HepG2 (cell line): ENCODE data around the gene SPATS2. TPM values are rescaled to one million over a fixed set of nuclear protein-coding genes. Genes with fewer than 3 reads are reported as not detected.

Experiments used
- ATAC-seq: fragments of 200-7000 bp; cut with Tn5 transposase; 3 replicates; pipeline ENCODE4 v1.9.1; 2020; ENCODE audit warnings: mild to moderate bottlenecking, moderate library complexity
- BruUV-seq: library from RNA; stranded (reverse); fragments of 400-500 nt; replicated peaks from 2 replicates; lab custom pipeline; 2021; lab: Mats Ljungman, UMichigan
- CTCF ChIA-PET: fragments of 300-600 bp; formaldehyde crosslinking; extraction: SDS; loops from one replicate; lab custom pipeline; 2021; ENCODE audit warnings: low total read pairs, inconsistent platforms, low intra/inter-chr PET ratio; lab: Yijun Ruan, JAX
- POLR2A ChIA-PET: fragments of 350-600 bp; sonication (Branson Sonifier 250); formaldehyde crosslinking; loops from one replicate; lab custom pipeline; 2020; ENCODE audit warnings: antibody characterized with exemption, inconsistent platforms; lab: Yijun Ruan, JAX
- DNase-seq: peaks from one replicate; pipeline ENCODE4 v3.0.0-alpha.2; 2015; ENCODE audit warnings: low spot score
- FAIRE-seq: peaks from 3 replicates; lab custom pipeline; 2011; peaks lifted over from hg19 to GRCh38; lab: Jason Lieb, UNC
- H2AFZ ChIP-seq: one replicate; pipeline ENCODE4 v1.6.1; 2011; ENCODE audit warnings: low read length, inconsistent platforms
- H3K27ac ChIP-seq: fragments of 300-600 bp; 3 replicates; pipeline ENCODE4 v1.8.0; 2011; ENCODE audit warnings: mixed run types, mild to moderate bottlenecking, mixed read lengths, low read length, inconsistent platforms; ENCODE audit not compliant: insufficient read depth; ENCODE audit errors: extremely low read length
- H3K27me3 ChIP-seq, 2 experiments: fragments of 200-600 bp in 1 of 2; 2 replicates in 1 of 2; 3 replicates in 1 of 2; pipeline versions ENCODE4 v1.6.0 to v1.8.0; 2011; ENCODE audit warnings: low read length in 2 of 2, mild to moderate bottlenecking in 2 of 2, moderate library complexity in 2 of 2, inconsistent platforms in 1 of 2; ENCODE audit not compliant: insufficient read depth in 2 of 2, control insufficient read depth in 1 of 2
- H3K36me3 ChIP-seq, 2 experiments: fragments of 200-600 bp in 1 of 2; replicated peaks in 1 of 2; 2 replicates in 1 of 2; 3 replicates in 1 of 2; pipeline versions ENCODE4 v1.5.1 to v1.8.0; 2011; ENCODE audit warnings: low read length in 2 of 2, inconsistent platforms in 1 of 2; ENCODE audit not compliant: insufficient read depth in 2 of 2, control insufficient read depth in 1 of 2
- H3K4me1 ChIP-seq: 2 replicates; pipeline ENCODE4 v1.5.1; 2012; ENCODE audit warnings: low read length, inconsistent platforms; ENCODE audit not compliant: insufficient read depth
- H3K4me2 ChIP-seq: 2 replicates; pipeline ENCODE4 v1.6.0; 2011; ENCODE audit warnings: low read depth, low read length, inconsistent platforms
- H3K4me3 ChIP-seq, 3 experiments: fragments of 200-600 bp in 1 of 3; sonication (generic), shearing (Covaris generic) in 1 of 3; replicated peaks in 1 of 3; 2 replicates each; pipeline ENCODE4 v1.5.1; 2011 to 2016; ENCODE audit warnings: low read length in 3 of 3, inconsistent platforms in 2 of 3, low read depth in 2 of 3, mild to moderate bottlenecking in 2 of 3, control low read depth in 1 of 3, mixed read lengths in 1 of 3; ENCODE audit not compliant: insufficient read depth in 1 of 3
- H3K79me2 ChIP-seq: one replicate; pipeline ENCODE4 v1.6.1; 2011; ENCODE audit warnings: low read length, inconsistent platforms; ENCODE audit not compliant: insufficient read depth
- H3K9ac ChIP-seq: 2 replicates; pipeline ENCODE4 v1.6.0; 2011; ENCODE audit warnings: mild to moderate bottlenecking, low read depth, low read length, inconsistent platforms; ENCODE audit not compliant: insufficient read depth
- H3K9me3 ChIP-seq: 2 replicates; pipeline ENCODE4 v1.5.1; 2012; ENCODE audit warnings: mild to moderate bottlenecking, low read length
- H4K20me1 ChIP-seq: 2 replicates; pipeline ENCODE4 v1.6.0; 2011; ENCODE audit warnings: inconsistent platforms, mild to moderate bottlenecking, low read length, moderate library complexity; ENCODE audit not compliant: insufficient read depth
- ARNTL ChIP-seq: sonication (generic); formaldehyde crosslinking; IDR thresholded peaks from 2 replicates; pipeline ENCODE4 v1.4.0; 2020; ENCODE audit warnings: mild to moderate bottlenecking, missing genetic modification reagents
- EED ChIP-seq: sonication (generic); formaldehyde crosslinking; IDR thresholded peaks from 2 replicates; pipeline ENCODE4 v1.5.0; 2020; ENCODE audit warnings: mild to moderate bottlenecking, missing genetic modification reagents
- FIP1L1 ChIP-seq: fragments of 200-400 bp; formaldehyde crosslinking; IDR thresholded peaks from 2 replicates; pipeline ENCODE4 v1.6.1; 2018; ENCODE audit warnings: low read depth, mild to moderate bottlenecking, low read length, moderate library complexity, borderline replicate concordance; ENCODE audit not compliant: insufficient read depth
- KLF11 ChIP-seq: IDR thresholded peaks from 2 replicates; pipeline ENCODE4 v1.6.1; 2016; ENCODE audit warnings: missing compliant biosample characterization
- MIXL1 ChIP-seq: IDR thresholded peaks from 2 replicates; pipeline ENCODE4 v1.6.1; 2016
- NCOA1 ChIP-seq: sonication (generic); formaldehyde crosslinking; IDR thresholded peaks from 2 replicates; pipeline ENCODE4 v1.9.0; 2021; ENCODE audit warnings: missing genetic modification reagents
- NR2C2 ChIP-seq: sonication (generic); formaldehyde crosslinking; IDR thresholded peaks from 2 replicates; pipeline ENCODE4 v1.4.0; 2020; ENCODE audit warnings: missing genetic modification reagents, mild to moderate bottlenecking, moderate library complexity, borderline replicate concordance
- NR2F6 ChIP-seq, 2 experiments: IDR thresholded peaks; 2 replicates each; pipeline ENCODE4 v1.6.1; 2016; ENCODE audit warnings: antibody characterized with exemption in 1 of 2, mild to moderate bottlenecking in 1 of 2
- TEF ChIP-seq: sonication (generic); formaldehyde crosslinking; IDR thresholded peaks from 2 replicates; pipeline ENCODE4 v1.5.0; 2020; ENCODE audit warnings: missing genetic modification reagents
- ZBTB1 ChIP-seq: sonication (generic); formaldehyde crosslinking; IDR thresholded peaks from 2 replicates; pipeline ENCODE4 v1.4.0; 2020; ENCODE audit warnings: missing genetic modification reagents, borderline replicate concordance
- ZBTB38 ChIP-seq: sonication (generic); formaldehyde crosslinking; IDR thresholded peaks from 2 replicates; pipeline ENCODE4 v1.5.1; 2020; ENCODE audit warnings: mild to moderate bottlenecking, missing genetic modification reagents
- ZNF407 ChIP-seq: sonication (generic); formaldehyde crosslinking; IDR thresholded peaks from one replicate; pipeline ENCODE4 v1.5.1; 2020; ENCODE audit warnings: mild to moderate bottlenecking, missing genetic modification reagents; ENCODE audit errors: not compliant biosample characterization
- ZNF501 ChIP-seq: sonication (generic); formaldehyde crosslinking; IDR thresholded peaks from 2 replicates; pipeline ENCODE4 v1.5.1; 2020; ENCODE audit warnings: mild to moderate bottlenecking, moderate library complexity, missing genetic modification reagents
- WGBS: methylation state at CpG from one replicate; pipeline ENCODE4 v1.1.6; 2017; ENCODE audit warnings: low lambda C conversion rate; 5-methylcytosine and 5-hydroxymethylcytosine counted together
- in situ Hi-C: cut with HindIII; loops from 2 replicates; pipeline ENCODE4 v1.10.0; 2017; ENCODE audit warnings: low pct_unique_long_range_greater_than_20kb; ENCODE audit not compliant: extremely low pct_ligation_motif_present
- intact Hi-C: fragments of 100-400 bp; cut with micrococcal nuclease; formaldehyde crosslinking; loops from one replicate; pipeline ENCODE4 v1.10.0; 2022; ENCODE audit not compliant: unreplicated experiment
- polyA plus RNA-seq, 8 experiments: library from polyadenylated mRNA; depleted of rRNA in 3 of 8; stranded (reverse) in 7 of 8; unstranded in 1 of 8; fragments of >200 nt; fragmentation: Illumina TruSeq in 4 of 8; extraction: Trizol in 4 of 8; gene quantifications; 2 replicates each; pipeline versions ENCODE4 v1.2.1 to v1.2.3, GENCODE V29; 2011 to 2016; ENCODE audit warnings: low read depth in 4 of 8, missing spikeins in 1 of 8, mixed read lengths in 1 of 8; ENCODE audit not compliant: insufficient read depth in 1 of 8
- total RNA-seq, 5 experiments: library from RNA; depleted of rRNA; stranded (reverse); fragments of >200 nt; fragmentation: Illumina TruSeq; extraction: Trizol; gene quantifications; 2 replicates each; pipeline ENCODE4 v1.2.3, GENCODE V29; 2016; ENCODE audit warnings: low read depth in 1 of 5

The SPATS2 gene
- total and polyA plus RNA-seq, 2 of the 13 experiments (the other 11 are each of a cell fraction or from before 2014, with no cell fraction given) = 19.3 to 28.1 TPM

DNA sequence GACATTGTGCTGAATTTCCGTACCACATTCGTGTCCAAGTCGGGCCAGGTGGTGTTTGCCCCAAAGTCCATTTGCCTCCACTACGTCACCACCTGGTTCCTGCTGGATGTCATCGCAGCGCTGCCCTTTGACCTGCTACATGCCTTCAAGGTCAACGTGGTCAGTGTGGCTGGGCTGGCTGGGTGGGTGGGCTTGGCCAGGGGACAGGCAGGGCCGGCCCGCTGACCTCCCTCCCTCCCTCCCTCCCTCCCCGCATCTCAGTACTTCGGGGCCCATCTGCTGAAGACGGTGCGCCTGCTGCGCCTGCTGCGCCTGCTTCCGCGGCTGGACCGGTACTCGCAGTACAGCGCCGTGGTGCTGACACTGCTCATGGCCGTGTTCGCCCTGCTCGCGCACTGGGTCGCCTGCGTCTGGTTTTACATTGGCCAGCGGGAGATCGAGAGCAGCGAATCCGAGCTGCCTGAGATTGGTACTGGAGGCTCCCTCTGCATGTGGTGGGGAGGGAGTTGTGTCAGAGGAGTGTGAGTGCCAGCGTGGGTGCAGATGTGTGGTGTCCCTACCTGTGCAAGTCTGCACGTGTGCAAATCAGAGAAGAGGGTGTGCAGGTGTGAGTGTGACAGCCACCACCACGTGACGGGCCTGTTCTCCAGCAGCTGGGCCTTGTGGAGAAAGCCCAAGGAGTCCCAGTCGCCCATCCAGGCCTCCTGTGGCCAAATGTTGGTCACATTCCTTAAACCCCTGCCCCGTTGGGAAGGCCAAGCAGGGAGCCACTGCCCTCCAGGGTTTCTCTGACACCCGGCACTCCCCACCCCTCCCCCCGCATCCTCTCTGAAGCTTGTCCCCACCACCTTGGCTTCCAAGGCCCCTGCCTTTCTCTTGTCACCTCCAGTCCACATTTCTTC lies 176.9 kb downstream of the SPATS2 start:
- no TSS peak for BruUV-seq
- 47% methylated on average over 15 of the region's 39 CpGs for WGBS
- H4K20me1 ChIP-seq = no peaks in the 10 kb centered on the region
- ATAC-seq (no peak), FAIRE-seq (no peak), DNase-seq (no peak)
- peak overlapping the region; percentile 83 for H3K4me2 ChIP-seq
- intact Hi-C loops = no loop called here
- no peak overlapping the region for H2AFZ ChIP-seq
- POLR2A ChIA-PET = interaction anchor here (0.6 kb wide), 1 partner anchor 12 kb away, joined by 3 read pairs; no protein-coding TSS in a partner anchor
- H3K79me2 ChIP-seq = no peaks in the 10 kb centered on the region
- CTCF ChIA-PET = no interaction called here
- in situ Hi-C loops = no loop called here
- peaks cover 6 to 28% of the 10 kb centered on the region in 2 experiments for H3K27me3 ChIP-seq
- H3K4me3 ChIP-seq = peak overlapping the region in 2 of 3 experiments; percentile 25 to 70; a peak in 2 of 6 replicates
- H3K36me3 ChIP-seq = no peaks in the 10 kb centered on the region
- no peak overlapping the region for H3K27ac ChIP-seq
- no peaks in the 10 kb centered on the region for H3K9me3 ChIP-seq
- no peak overlapping the region for H3K9ac ChIP-seq
- peaks cover 86% of the 10 kb centered on the region for H3K4me1 ChIP-seq
- TF ChIP-seq ZNF407 (CRISPR knock-in tag) (no peak), FIP1L1 (no peak), ARNTL (CRISPR knock-in tag) (no peak), NR2F6 (IDR thresholded peaks at IDR 0.05) (0 out of 2 replicates have a peak, but pooled peaks have one; percentile 27), NR2F6 (CRISPR knock-in tag; IDR thresholded peaks at IDR 0.05) (no peak), ZBTB38 (peak; percentile 96), TEF (CRISPR knock-in tag) (no peak), NR2C2 (CRISPR knock-in tag) (peak; percentile 36; the same call in 1 of the 2 replicates), ZNF501 (CRISPR knock-in tag) (0 out of 2 replicates have a peak, but pooled peaks have one; percentile 33), NCOA1 (CRISPR knock-in tag) (no peak), KLF11 (CRISPR knock-in tag) (no peak), ZBTB1 (CRISPR knock-in tag) (no peak), MIXL1 (CRISPR knock-in tag) (no peak), EED (no peak)
